Transverse colon (tissue), 4 donors: ENCODE results near the gene SBNO1. TPM values are rescaled to one million over a fixed set of nuclear protein-coding genes. Genes with fewer than 3 reads are reported as not detected.

Source experiments
- DNase-seq: peaks from one replicate; pipeline ENCODE4 v3.0.0-alpha.2; 2019
- H3K27ac ChIP-seq, 4 donors: fragments of 200-600 bp; sonication (generic); 2 replicates each; pipeline ENCODE4 v1.5.1; 2016 to 2018; ENCODE audit warnings: inconsistent platforms in 4 of 4
- H3K27me3 ChIP-seq: fragments of 200-600 bp; sonication (generic); 2 replicates; pipeline ENCODE4 v1.5.1; 2017; ENCODE audit warnings: inconsistent platforms
- H3K36me3 ChIP-seq, 4 donors: fragments of 200-600 bp; sonication (generic); 2 replicates each; pipeline ENCODE4 v1.5.1; 2017 to 2019; ENCODE audit warnings: inconsistent platforms in 4 of 4
- H3K4me1 ChIP-seq, 4 donors: fragments of 200-600 bp; sonication (generic); 2 replicates each; pipeline ENCODE4 v1.5.1; 2017 to 2020; ENCODE audit warnings: inconsistent platforms in 4 of 4
- H3K4me3 ChIP-seq, 4 donors: fragments of 200-600 bp; sonication (generic); 1 replicate in 1 of 4; 2 replicates in 3 of 4; pipeline versions ENCODE4 v1.5.1 to v1.6.1; 2017 to 2019; ENCODE audit warnings: inconsistent platforms in 4 of 4
- H3K9me3 ChIP-seq, 2 donors: fragments of 200-600 bp; sonication (generic); 2 replicates each; pipeline ENCODE4 v1.5.1; 2017 to 2019; ENCODE audit warnings: inconsistent platforms in 2 of 2
- EP300 ChIP-seq: sonication (generic); formaldehyde crosslinking; IDR thresholded peaks from one replicate; pipeline ENCODE4 v1.6.1; 2017; ENCODE audit warnings: antibody characterized with exemption, low read depth
- POLR2A ChIP-seq: fragments of 450-650 bp; IDR thresholded peaks from one replicate; pipeline ENCODE4 v1.6.1; 2016; ENCODE audit warnings: antibody characterized with exemption, mild to moderate bottlenecking, moderate library complexity
- POLR2AphosphoS5 ChIP-seq, 3 donors: sonication (generic); formaldehyde crosslinking; IDR thresholded peaks; one replicate each; pipeline ENCODE4 v1.6.1; 2016; ENCODE audit warnings: antibody characterized with exemption in 3 of 3
- WGBS, 2 donors: methylation state at CpG; one replicate each; pipeline ENCODE4 v1.1.5; 2018; ENCODE audit warnings: low coverage in 1 of 2; 5-methylcytosine and 5-hydroxymethylcytosine counted together
- in situ Hi-C, 4 donors: fragments of 200-750 bp; cut with MboI; loops; one replicate each; pipeline versions ENCODE4 v1.15.0 to v1.15.1; 2017; ENCODE audit warnings: low sequenced_read_pairs in 3 of 4, low pct_ligation_motif_present in 1 of 4, low pct_unique_long_range_greater_than_20kb in 1 of 4
- intact Hi-C: fragments of 100-400 bp; cut with DNase I; formaldehyde crosslinking; loops from one replicate; pipeline ENCODE4 v1.15.1; 2023; ENCODE audit warnings: low total_unique reads
- small RNA-seq, 4 donors: library from RNA; depleted of rRNA; stranded (forward); fragments of <200 nt; gene quantifications; one replicate each; pipeline ENCODE3, GENCODE V24; 2016
- total RNA-seq, 4 donors: library from RNA; depleted of rRNA; stranded (reverse); fragments of >200 nt; gene quantifications; one replicate each; pipeline ENCODE4 v1.1.0, GENCODE V29; 2016
- TF ChIP-seq, protein P1 (sequence below), 5 experiments: fragments of 200-600 bp in 3 of 5; fragments of 450-650 bp in 2 of 5; sonication (generic) in 3 of 5; IDR thresholded peaks; 1 replicate in 2 of 5; 2 replicates in 3 of 5; pipeline ENCODE4 v1.5.1; 2016 to 2017; ENCODE audit warnings: antibody characterized with exemption in 5 of 5, inconsistent platforms in 3 of 5, mild to moderate bottlenecking in 2 of 5, moderate library complexity in 1 of 5

SBNO1 gene
- total RNA-seq, 4 donors from 2014 or later, result 14.6 to 26.9 (median 23.8) TPM

DNA sequence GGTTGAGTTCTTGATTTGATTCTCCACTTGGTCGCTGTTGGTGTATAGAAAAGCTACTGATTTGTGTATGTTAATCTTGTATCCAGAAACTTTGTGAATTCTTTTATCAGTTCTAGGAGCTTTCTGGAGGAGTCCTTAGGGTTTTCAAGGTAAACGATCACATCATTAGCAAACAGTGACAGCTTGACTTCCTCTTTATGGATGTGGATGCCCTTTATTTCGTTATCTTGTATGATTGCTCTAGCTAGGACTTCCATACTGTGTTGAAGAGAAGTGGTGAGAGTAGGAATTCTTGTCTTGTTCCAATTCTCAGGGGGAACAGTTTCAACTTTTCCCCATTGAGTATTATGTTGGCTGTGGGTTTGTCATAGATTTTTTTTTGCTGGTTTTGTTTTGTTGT, 119.0 kb downstream of the SBNO1 start:
- WGBS, 2 donors, result 83 to 94% methylated on average over 2 to 3 of the region's 3 CpGs
- TF ChIP-seq, protein P1, sequence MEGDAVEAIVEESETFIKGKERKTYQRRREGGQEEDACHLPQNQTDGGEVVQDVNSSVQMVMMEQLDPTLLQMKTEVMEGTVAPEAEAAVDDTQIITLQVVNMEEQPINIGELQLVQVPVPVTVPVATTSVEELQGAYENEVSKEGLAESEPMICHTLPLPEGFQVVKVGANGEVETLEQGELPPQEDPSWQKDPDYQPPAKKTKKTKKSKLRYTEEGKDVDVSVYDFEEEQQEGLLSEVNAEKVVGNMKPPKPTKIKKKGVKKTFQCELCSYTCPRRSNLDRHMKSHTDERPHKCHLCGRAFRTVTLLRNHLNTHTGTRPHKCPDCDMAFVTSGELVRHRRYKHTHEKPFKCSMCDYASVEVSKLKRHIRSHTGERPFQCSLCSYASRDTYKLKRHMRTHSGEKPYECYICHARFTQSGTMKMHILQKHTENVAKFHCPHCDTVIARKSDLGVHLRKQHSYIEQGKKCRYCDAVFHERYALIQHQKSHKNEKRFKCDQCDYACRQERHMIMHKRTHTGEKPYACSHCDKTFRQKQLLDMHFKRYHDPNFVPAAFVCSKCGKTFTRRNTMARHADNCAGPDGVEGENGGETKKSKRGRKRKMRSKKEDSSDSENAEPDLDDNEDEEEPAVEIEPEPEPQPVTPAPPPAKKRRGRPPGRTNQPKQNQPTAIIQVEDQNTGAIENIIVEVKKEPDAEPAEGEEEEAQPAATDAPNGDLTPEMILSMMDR (IDR thresholded peaks at IDR 0.05), result no peak
- TF ChIP-seq POLR2A (no peak), POLR2AphosphoS5 (IDR thresholded peaks at IDR 0.05) (no peak), EP300 (no peak)
- DNase-seq, result no peak
- intact Hi-C loops (no loop called here), in situ Hi-C loops (loop anchor here in 3 of 4 donors (25.0 kb wide), 2 partner anchors 208 to 383 kb away; no protein-coding TSS in a partner anchor)
- Histone ChIP-seq H3K4me3 (no peak overlapping the region), H3K27me3 (no peaks in the 10 kb centered on the region), H3K4me1 (peaks cover 5 to 32% (median 12%) of the 10 kb centered on the region in 4 donors), H3K27ac (no peak overlapping the region), H3K36me3 (no peaks in the 10 kb centered on the region), H3K9me3 (no peaks in the 10 kb centered on the region)

DNA sequence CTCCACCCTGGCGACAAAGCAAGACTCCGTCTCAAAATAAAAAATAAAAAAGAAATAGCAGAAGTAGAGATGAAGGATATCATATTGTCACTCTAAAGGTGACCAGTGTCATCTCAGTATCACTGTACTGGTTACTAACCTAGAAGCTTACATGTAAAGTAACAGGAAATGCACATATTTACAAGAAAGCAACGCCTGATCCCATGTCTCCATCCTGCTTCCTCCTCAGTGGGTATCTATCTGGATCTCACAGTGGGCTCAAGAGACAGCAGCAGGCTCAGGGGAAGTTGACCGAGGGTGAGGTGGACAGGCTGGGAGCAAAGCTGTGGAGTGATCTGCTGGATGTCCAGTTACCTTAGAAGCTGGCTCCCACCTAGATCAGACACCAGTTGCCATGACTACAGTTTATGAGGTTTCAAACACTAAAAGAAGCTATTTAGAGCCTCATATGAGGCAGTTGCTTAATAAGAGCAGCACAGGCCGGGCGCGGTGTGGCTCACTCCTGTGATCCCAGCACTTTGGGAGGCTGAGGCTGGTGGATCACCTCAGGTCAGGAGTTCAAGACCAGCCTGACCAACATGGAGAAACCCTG, 120.9 kb downstream of the SBNO1 start:
- Histone ChIP-seq H3K4me3 (no peak overlapping the region), H3K36me3 (no peaks in the 10 kb centered on the region), H3K4me1 (peaks cover 4 to 26% (median 7%) of the 10 kb centered on the region in 4 donors), H3K27me3 (no peaks in the 10 kb centered on the region), H3K9me3 (no peaks in the 10 kb centered on the region), H3K27ac (no peak overlapping the region)
- in situ Hi-C loops, result loop anchor here in 3 of 4 donors (25.0 kb wide), 2 partner anchors 206 to 381 kb away; no protein-coding TSS in a partner anchor
- whole genome bisulfite sequencing, 2 donors, result 46 to 67% methylated on average over 2 to 7 of the region's 7 CpGs
- TF ChIP-seq EP300 (no peak), POLR2AphosphoS5 (IDR thresholded peaks at IDR 0.05) (no peak), POLR2A (no peak)
- TF ChIP-seq, protein P1 (IDR thresholded peaks at IDR 0.05), result no peak
- no peak for DNase-seq
- intact Hi-C loops, result no loop called here

DNA sequence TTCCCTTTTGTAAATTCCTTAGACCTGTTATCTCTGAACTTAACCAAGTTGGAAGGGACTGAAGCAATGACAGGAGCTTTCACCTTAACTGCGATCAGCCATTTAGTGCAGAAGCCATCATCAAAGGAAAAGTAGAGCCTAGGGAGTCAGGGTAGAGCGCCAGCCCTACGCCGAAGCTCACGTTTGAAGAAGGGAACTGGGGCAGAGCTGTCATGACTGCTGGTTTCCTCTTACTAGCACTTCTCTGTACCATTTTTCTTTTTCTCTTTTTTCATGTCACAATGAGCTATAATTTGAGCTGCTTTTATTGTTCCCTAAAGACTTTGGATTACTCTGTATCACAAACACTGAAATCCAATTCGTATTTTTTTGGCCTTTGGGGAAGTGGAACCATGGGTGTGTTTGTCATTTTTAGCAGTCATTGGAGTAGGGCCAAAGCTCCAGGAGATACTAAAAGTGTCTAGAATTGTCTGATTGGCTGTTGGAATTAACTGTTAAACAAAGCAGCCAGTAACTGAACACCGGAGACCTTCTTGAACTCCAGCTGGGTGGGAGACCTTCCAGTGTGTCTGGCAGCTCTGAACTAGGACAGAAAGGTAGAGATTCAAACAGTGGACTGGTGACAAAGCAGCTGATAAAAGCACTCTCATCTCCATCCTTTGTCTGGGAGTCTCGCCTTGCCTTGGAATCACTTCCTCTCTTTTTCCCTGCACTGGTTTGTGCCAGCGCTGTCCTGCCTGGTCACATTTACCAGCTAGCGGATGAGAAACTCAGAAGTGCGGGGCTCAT, 122.3 kb downstream of the SBNO1 start:
- Histone ChIP-seq H3K4me3 (no peak overlapping the region), H3K27ac (peak overlapping the region in 2 of 4 donors; percentile 2 to 11), H3K4me1 (peaks cover 5 to 31% (median 8%) of the 10 kb centered on the region in 4 donors), H3K27me3 (no peaks in the 10 kb centered on the region), H3K36me3 (no peaks in the 10 kb centered on the region), H3K9me3 (no peaks in the 10 kb centered on the region)
- in situ Hi-C loops (loop anchor here in 3 of 4 donors (25.0 kb wide), 2 partner anchors 205 to 380 kb away; no protein-coding TSS in a partner anchor), intact Hi-C loops (no loop called here)
- no peak for DNase-seq
- TF ChIP-seq POLR2A, result no peak
- TF ChIP-seq, protein P1 (IDR thresholded peaks at IDR 0.05), result no peak
- TF ChIP-seq EP300, result no peak
- TF ChIP-seq POLR2AphosphoS5 (IDR thresholded peaks at IDR 0.05), result no peak
- WGBS, 2 donors, result 48 to 58% methylated on average over 4 to 11 of the region's 11 CpGs

Small RNA genes lying within 50 kb of the gene (small RNA-seq; reads per million reads assigned to genes)
- 0 reads per million in 4 donors for gene RF00019
- gene RNA5SP375, result 0 to 0.28 (median 0.23) reads per million in 4 donors

Other genes starting within 250 kb of the SBNO1 start
- 10 to 100 TPM; 10.5 to 19.8 (median 14.3) TPM for gene PITPNM2, start 213.8 kb downstream of the SBNO1 start, total RNA-seq
- gene MPHOSPH9, start 131.7 kb downstream of the SBNO1 start, total RNA-seq, result 10 to 100 TPM; 15.6 to 90.9 (median 40.7) TPM
- gene MTRFR, start 131.4 kb downstream of the SBNO1 start, total RNA-seq, result 10 to 100 TPM in 2 of 4 donors, 1 to 10 TPM in 2; 3.6 to 19.2 (median 9.7) TPM
- 10 to 100 TPM; 14.2 to 60.5 (median 45.6) TPM for gene CDK2AP1, start 93.0 kb downstream of the SBNO1 start, total RNA-seq
- 10 to 100 TPM; 32.9 to 43.8 (median 34.4) TPM for gene KMT5A, start 19.3 kb upstream of the SBNO1 start, total RNA-seq
- gene RILPL2, start 71.8 kb upstream of the SBNO1 start, total RNA-seq, result 1 to 10 TPM in 3 of 4 donors, under 1 TPM in 1; 0.60 to 2.7 (median 1.4) TPM
- 10 to 100 TPM in 3 of 4 donors, 1 to 10 TPM in 1; 8.6 to 30.0 (median 25.7) TPM for gene SNRNP35, start 93.3 kb upstream of the SBNO1 start, total RNA-seq
- 1 to 10 TPM; 1.6 to 6.7 (median 5.0) TPM for gene RILPL1, start 168.9 kb upstream of the SBNO1 start, total RNA-seq
- 100 to 1,000 TPM in 2 of 4 donors, 10 to 100 TPM in 2; 62.9 to 138 (median 96.6) TPM for gene TMED2, start 219.7 kb upstream of the SBNO1 start, total RNA-seq
- 10 to 100 TPM; 14.2 to 35.2 (median 25.1) TPM for gene DDX55, start 237.3 kb upstream of the SBNO1 start, total RNA-seq